HepG2 (cell line): ENCODE measurements around the gene RAD50. TPM values are rescaled to one million over a fixed set of nuclear protein-coding genes. Genes with fewer than 3 reads are reported as not detected.

Source experiments
- ATAC-seq: fragments of 200-7000 bp; cut with Tn5 transposase; 3 replicates; pipeline ENCODE4 v1.9.1; 2020; ENCODE audit warnings: mild to moderate bottlenecking, moderate library complexity
- BruUV-seq: library from RNA; stranded (reverse); fragments of 400-500 nt; replicated peaks from 2 replicates; lab custom pipeline; 2021; lab: Mats Ljungman, UMichigan
- CTCF ChIA-PET: fragments of 300-600 bp; formaldehyde crosslinking; extraction: SDS; loops from one replicate; lab custom pipeline; 2021; ENCODE audit warnings: low total read pairs, inconsistent platforms, low intra/inter-chr PET ratio; lab: Yijun Ruan, JAX
- POLR2A ChIA-PET: fragments of 350-600 bp; sonication (Branson Sonifier 250); formaldehyde crosslinking; loops from one replicate; lab custom pipeline; 2020; ENCODE audit warnings: antibody characterized with exemption, inconsistent platforms; lab: Yijun Ruan, JAX
- DNase-seq: peaks from one replicate; pipeline ENCODE4 v3.0.0-alpha.2; 2015; ENCODE audit warnings: low spot score
- FAIRE-seq: peaks from 3 replicates; lab custom pipeline; 2011; peaks lifted over from hg19 to GRCh38; lab: Jason Lieb, UNC
- H2AFZ ChIP-seq: one replicate; pipeline ENCODE4 v1.6.1; 2011; ENCODE audit warnings: low read length, inconsistent platforms
- H3K27ac ChIP-seq: fragments of 300-600 bp; 3 replicates; pipeline ENCODE4 v1.8.0; 2011; ENCODE audit warnings: mixed run types, mild to moderate bottlenecking, mixed read lengths, low read length, inconsistent platforms; ENCODE audit not compliant: insufficient read depth; ENCODE audit errors: extremely low read length
- H3K27me3 ChIP-seq, 2 experiments: fragments of 200-600 bp in 1 of 2; 2 replicates in 1 of 2; 3 replicates in 1 of 2; pipeline versions ENCODE4 v1.6.0 to v1.8.0; 2011; ENCODE audit warnings: low read length in 2 of 2, mild to moderate bottlenecking in 2 of 2, moderate library complexity in 2 of 2, inconsistent platforms in 1 of 2; ENCODE audit not compliant: insufficient read depth in 2 of 2, control insufficient read depth in 1 of 2
- H3K36me3 ChIP-seq, 2 experiments: fragments of 200-600 bp in 1 of 2; replicated peaks in 1 of 2; 2 replicates in 1 of 2; 3 replicates in 1 of 2; pipeline versions ENCODE4 v1.5.1 to v1.8.0; 2011; ENCODE audit warnings: low read length in 2 of 2, inconsistent platforms in 1 of 2; ENCODE audit not compliant: insufficient read depth in 2 of 2, control insufficient read depth in 1 of 2
- H3K4me1 ChIP-seq: 2 replicates; pipeline ENCODE4 v1.5.1; 2012; ENCODE audit warnings: low read length, inconsistent platforms; ENCODE audit not compliant: insufficient read depth
- H3K4me2 ChIP-seq: 2 replicates; pipeline ENCODE4 v1.6.0; 2011; ENCODE audit warnings: low read depth, low read length, inconsistent platforms
- H3K4me3 ChIP-seq, 3 experiments: fragments of 200-600 bp in 1 of 3; sonication (generic), shearing (Covaris generic) in 1 of 3; replicated peaks in 1 of 3; 2 replicates each; pipeline ENCODE4 v1.5.1; 2011 to 2016; ENCODE audit warnings: low read length in 3 of 3, inconsistent platforms in 2 of 3, low read depth in 2 of 3, mild to moderate bottlenecking in 2 of 3, control low read depth in 1 of 3, mixed read lengths in 1 of 3; ENCODE audit not compliant: insufficient read depth in 1 of 3
- H3K79me2 ChIP-seq: one replicate; pipeline ENCODE4 v1.6.1; 2011; ENCODE audit warnings: low read length, inconsistent platforms; ENCODE audit not compliant: insufficient read depth
- H3K9ac ChIP-seq: 2 replicates; pipeline ENCODE4 v1.6.0; 2011; ENCODE audit warnings: mild to moderate bottlenecking, low read depth, low read length, inconsistent platforms; ENCODE audit not compliant: insufficient read depth
- H3K9me3 ChIP-seq: 2 replicates; pipeline ENCODE4 v1.5.1; 2012; ENCODE audit warnings: mild to moderate bottlenecking, low read length
- H4K20me1 ChIP-seq: 2 replicates; pipeline ENCODE4 v1.6.0; 2011; ENCODE audit warnings: inconsistent platforms, mild to moderate bottlenecking, low read length, moderate library complexity; ENCODE audit not compliant: insufficient read depth
- ARHGAP35 ChIP-seq: sonication (generic); formaldehyde crosslinking; IDR thresholded peaks from 2 replicates; pipeline ENCODE4 v1.9.0; 2022; ENCODE audit warnings: mild to moderate bottlenecking, inconsistent platforms, moderate library complexity, missing genetic modification reagents, borderline replicate concordance
- ASH2L ChIP-seq: fragments of 300-600, 200-600 bp; sonication (generic); IDR thresholded peaks from 2 replicates; pipeline ENCODE4 v1.7.0; 2017; ENCODE audit warnings: low read depth, mild to moderate bottlenecking, moderate library complexity, mixed read lengths, low read length; ENCODE audit not compliant: insufficient read length
- BHLHE40 ChIP-seq: IDR thresholded peaks from 2 replicates; pipeline ENCODE4 v1.6.1; 2011; ENCODE audit warnings: low read length, improper control_type of control experiment
- CAMTA2 ChIP-seq: sonication (generic); formaldehyde crosslinking; IDR thresholded peaks from 2 replicates; pipeline ENCODE4 v1.4.0; 2020; ENCODE audit warnings: mild to moderate bottlenecking, missing genetic modification reagents, borderline replicate concordance
- CBX1 ChIP-seq: IDR thresholded peaks from one replicate; pipeline ENCODE4 v1.6.1; 2016; ENCODE audit warnings: antibody characterized with exemption, low read depth
- CC2D1A ChIP-seq: sonication (generic); formaldehyde crosslinking; IDR thresholded peaks from 2 replicates; pipeline ENCODE4 v1.8.1; 2023; ENCODE audit warnings: mild to moderate bottlenecking, missing genetic modification reagents
- HNF4A ChIP-seq: sonication (generic); formaldehyde crosslinking; IDR thresholded peaks from 2 replicates; pipeline ENCODE4 v1.4.0; 2020; ENCODE audit warnings: missing genetic modification reagents
- JUND ChIP-seq: sonication (generic); formaldehyde crosslinking; IDR thresholded peaks from 2 replicates; pipeline ENCODE4 v1.8.0; 2022; ENCODE audit warnings: mild to moderate bottlenecking, missing genetic modification reagents
- MXD4 ChIP-seq: IDR thresholded peaks from 2 replicates; pipeline ENCODE4 v1.6.1; 2016; ENCODE audit warnings: mild to moderate bottlenecking, missing biosample characterization, missing genetic modification reagents
- MZF1 ChIP-seq: sonication (generic); formaldehyde crosslinking; IDR thresholded peaks from 2 replicates; pipeline ENCODE4 v1.8.1; 2023; ENCODE audit warnings: mild to moderate bottlenecking, missing genetic modification reagents, borderline replicate concordance
- RAD21 ChIP-seq: fragments of 450-650 bp; formaldehyde crosslinking; IDR thresholded peaks from 2 replicates; pipeline ENCODE4 v1.5.0; 2020; ENCODE audit warnings: mild to moderate bottlenecking
- SMAD1 ChIP-seq: sonication (generic); formaldehyde crosslinking; IDR thresholded peaks from 2 replicates; pipeline ENCODE4 v1.4.0; 2020; ENCODE audit warnings: missing genetic modification reagents, low read depth, mild to moderate bottlenecking, borderline replicate concordance
- STAG1 ChIP-seq: sonication (generic); formaldehyde crosslinking; IDR thresholded peaks from 2 replicates; pipeline ENCODE4 v1.4.0; 2020; ENCODE audit warnings: missing genetic modification reagents
- TBX2 ChIP-seq: sonication (generic); formaldehyde crosslinking; IDR thresholded peaks from 2 replicates; pipeline ENCODE4 v1.5.0; 2020; ENCODE audit warnings: missing genetic modification reagents, mild to moderate bottlenecking, borderline replicate concordance
- ZBTB42 ChIP-seq: sonication (generic); formaldehyde crosslinking; IDR thresholded peaks from 2 replicates; pipeline ENCODE4 v1.5.0; 2020; ENCODE audit warnings: mild to moderate bottlenecking, missing genetic modification reagents
- ZNF205 ChIP-seq: IDR thresholded peaks from 2 replicates; pipeline ENCODE4 v1.6.1; 2018; ENCODE audit warnings: missing biosample characterization, missing genetic modification reagents
- ZNF317 ChIP-seq: sonication (generic); formaldehyde crosslinking; IDR thresholded peaks from 2 replicates; pipeline ENCODE4 v1.5.0; 2020; ENCODE audit warnings: mild to moderate bottlenecking, missing genetic modification reagents
- ZNF563 ChIP-seq: sonication (generic); formaldehyde crosslinking; IDR thresholded peaks from 2 replicates; pipeline ENCODE4 v1.8.0; 2022; ENCODE audit warnings: mild to moderate bottlenecking, moderate library complexity, missing genetic modification reagents
- ZNF737 ChIP-seq: sonication (generic); formaldehyde crosslinking; IDR thresholded peaks from 2 replicates; pipeline ENCODE4 v1.5.0; 2020; ENCODE audit warnings: missing genetic modification reagents, mild to moderate bottlenecking, borderline replicate concordance
- ZNF75D ChIP-seq: sonication (generic); formaldehyde crosslinking; IDR thresholded peaks from 2 replicates; pipeline ENCODE4 v1.8.1; 2023; ENCODE audit warnings: missing genetic modification reagents, mild to moderate bottlenecking, borderline replicate concordance
- WGBS: methylation state at CpG from one replicate; pipeline ENCODE4 v1.1.6; 2017; ENCODE audit warnings: low lambda C conversion rate; 5-methylcytosine and 5-hydroxymethylcytosine counted together
- in situ Hi-C: cut with HindIII; loops from 2 replicates; pipeline ENCODE4 v1.10.0; 2017; ENCODE audit warnings: low pct_unique_long_range_greater_than_20kb; ENCODE audit not compliant: extremely low pct_ligation_motif_present
- intact Hi-C: fragments of 100-400 bp; cut with micrococcal nuclease; formaldehyde crosslinking; loops from one replicate; pipeline ENCODE4 v1.10.0; 2022; ENCODE audit not compliant: unreplicated experiment
- polyA plus RNA-seq, 8 experiments: library from polyadenylated mRNA; depleted of rRNA in 3 of 8; stranded (reverse) in 7 of 8; unstranded in 1 of 8; fragments of >200 nt; fragmentation: Illumina TruSeq in 4 of 8; extraction: Trizol in 4 of 8; gene quantifications; 2 replicates each; pipeline versions ENCODE4 v1.2.1 to v1.2.3, GENCODE V29; 2011 to 2016; ENCODE audit warnings: low read depth in 4 of 8, missing spikeins in 1 of 8, mixed read lengths in 1 of 8; ENCODE audit not compliant: insufficient read depth in 1 of 8
- total RNA-seq, 5 experiments: library from RNA; depleted of rRNA; stranded (reverse); fragments of >200 nt; fragmentation: Illumina TruSeq; extraction: Trizol; gene quantifications; 2 replicates each; pipeline ENCODE4 v1.2.3, GENCODE V29; 2016; ENCODE audit warnings: low read depth in 1 of 5

The RAD50 gene
- total and polyA plus RNA-seq, 2 of the 13 experiments (the other 11 are each of a cell fraction or from before 2014, with no cell fraction given), result 19.2 to 23.4 TPM

DNA sequence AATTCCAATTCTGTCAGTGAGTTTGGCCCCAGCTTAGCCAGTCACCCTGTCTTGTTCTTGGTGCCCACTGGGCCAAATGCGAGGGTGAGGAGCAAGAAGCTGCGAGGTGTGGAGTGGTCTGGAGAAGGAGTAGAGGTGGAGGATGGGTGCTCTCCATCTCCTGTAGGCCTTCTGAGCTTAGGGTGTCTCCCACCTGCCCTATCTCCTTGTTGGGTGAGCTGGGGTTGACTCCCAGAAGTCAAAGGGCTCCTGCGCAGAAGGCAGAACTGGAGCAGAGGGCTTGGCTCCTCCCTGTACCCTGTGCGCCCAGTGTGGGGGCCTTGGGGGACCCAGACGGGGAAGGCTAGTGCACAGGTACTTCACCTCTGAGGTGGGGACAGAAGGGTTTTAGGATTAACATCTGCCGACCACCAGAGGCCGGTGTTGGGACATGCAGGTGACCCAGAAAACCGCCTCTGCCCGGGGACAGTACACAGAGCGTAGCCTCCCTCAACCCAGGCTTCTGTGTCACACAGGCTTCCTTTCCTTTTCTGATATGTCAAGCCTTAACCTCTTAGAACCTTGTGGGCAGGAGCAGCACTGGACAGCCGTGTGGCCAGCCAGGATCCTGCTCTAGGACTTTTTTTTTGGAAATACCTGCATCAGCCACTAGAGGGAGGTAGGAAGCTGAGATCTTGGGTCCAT, 30.3 kb upstream of the RAD50 start (continued):
- TF ChIP-seq CC2D1A (CRISPR knock-in tag) (no peak), STAG1 (CRISPR knock-in tag) (peak; percentile 79), ZNF737 (no peak), TBX2 (no peak), ZBTB42 (CRISPR knock-in tag) (no peak), MXD4 (CRISPR knock-in tag) (0 out of 2 replicates have a peak, but pooled peaks have one; percentile 32)

DNA sequence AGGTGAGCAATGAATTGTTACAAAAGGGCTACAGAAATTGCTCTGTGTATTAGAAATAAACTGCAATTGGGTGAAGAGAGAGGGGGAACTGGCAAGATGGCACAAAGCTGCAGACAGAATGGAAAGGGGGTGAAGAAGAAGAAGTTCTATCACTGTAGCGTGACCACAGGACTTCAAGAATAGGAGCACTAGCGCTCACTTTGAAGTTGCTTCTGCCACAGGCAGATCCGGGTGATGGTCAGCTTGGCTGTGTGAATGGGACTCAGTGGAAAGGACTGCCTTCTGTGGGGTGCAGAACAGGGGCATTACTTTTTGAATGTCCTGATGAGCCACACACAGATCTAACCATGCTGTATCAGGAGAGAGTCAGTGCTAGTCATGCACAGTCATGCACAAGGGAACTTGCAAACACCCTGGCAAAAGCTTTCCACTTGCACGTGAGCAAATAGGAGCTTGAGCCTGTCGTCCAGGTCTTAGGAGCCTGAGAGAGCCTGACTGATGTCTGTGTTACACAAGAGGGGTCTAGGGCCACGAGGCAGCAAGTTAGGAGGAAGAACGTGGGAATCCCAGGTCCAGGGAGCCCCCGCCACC, 29.7 kb upstream of the RAD50 start:
- ChIA-PET CTCF (interaction anchor here (1.0 to 2.2 kb wide), 4 partner anchors 21 to 188 kb away, joined by 3 to 12 read pairs (median 7); no protein-coding TSS in a partner anchor), POLR2A (interaction anchor here (1.1 kb wide), 2 partner anchors 30 to 293 kb away, joined by 4 to 6 read pairs; partner anchors contain the start of gene RAD50)
- FAIRE-seq (no peak), DNase-seq (peak; percentile 8), ATAC-seq (peak; percentile 65)
- in situ Hi-C loops, result no loop called here
- Histone ChIP-seq H3K27me3 (no peaks in the 10 kb centered on the region), H3K9ac (peak overlapping the region; percentile 42; the same call in 1 of the 2 replicates), H3K36me3 (no peaks in the 10 kb centered on the region), H3K4me3 (peak overlapping the region in 2 of 3 experiments; percentile 44 to 65; a peak in 5 of 6 replicates), H4K20me1 (no peaks in the 10 kb centered on the region), H3K4me2 (peak overlapping the region; percentile 88), H3K9me3 (no peaks in the 10 kb centered on the region), H2AFZ (peak overlapping the region; percentile 90), H3K79me2 (no peaks in the 10 kb centered on the region), H3K4me1 (peaks cover 14% of the 10 kb centered on the region), H3K27ac (no peak overlapping the region)
- 19% methylated on average over 8 of the region's 8 CpGs for WGBS
- no TSS peak for BruUV-seq
- no peak for TF ChIP-seq ZNF75D (CRISPR knock-in tag)
- TF ChIP-seq BHLHE40, result peak; percentile 64
- 0 out of 2 replicates have a peak, but pooled peaks have one; percentile 0 for TF ChIP-seq ZNF205 (CRISPR knock-in tag)
- TF ChIP-seq RAD21, result 0 out of 2 replicates have a peak, but pooled peaks have one; percentile 5
- TF ChIP-seq ASH2L, result peak; percentile 7
- TF ChIP-seq MZF1 (CRISPR knock-in tag), result no peak
- TF ChIP-seq CBX1, result no peak
- TF ChIP-seq JUND (CRISPR knock-in tag), result no peak
- 0 out of 2 replicates have a peak, but pooled peaks have one; percentile 1 for TF ChIP-seq ZNF317
- TF ChIP-seq CAMTA2 (CRISPR knock-in tag), result no peak
- 0 out of 2 replicates have a peak, but pooled peaks have one; percentile 11 for TF ChIP-seq ZNF563 (CRISPR knock-in tag)
- TF ChIP-seq HNF4A (CRISPR knock-in tag), result peak; percentile 19; the same call in 1 of the 2 replicates
- no peak for TF ChIP-seq ARHGAP35
- 0 out of 2 replicates have a peak, but pooled peaks have one; percentile 18 for TF ChIP-seq SMAD1
- intact Hi-C loops, result loop anchor here (1.0 to 10.0 kb wide), 5 partner anchors 30 to 358 kb away; no protein-coding TSS in a partner anchor
